Measurements from ENCODE around the gene KCNAB1.
"Not testable (repeated sequence)": the region's sequence is repeated elsewhere in the genome, so short reads cannot be mapped to it uniquely, and the experiment has no call there.

- TF ChIP-seq POLR2A, CTCF (IDR thresholded peaks at IDR 0.05): not testable (repeated sequence)
Measured at GRCh38 chr3:156224046-156224445, 103.7 kb downstream of the KCNAB1 start.

All from lower leg skin (tissue), 3 donors.